DND-41 (cell line): ENCODE results near the gene PCID2.

Source experiments
- CTCF ChIP-seq: IDR thresholded peaks from 2 replicates; pipeline ENCODE4 v1.5.1; 2012; ENCODE audit warnings: borderline replicate concordance, low read length, moderate library complexity, mild to moderate bottlenecking; ENCODE audit not compliant: poor library complexity, severe bottlenecking; ENCODE audit errors: extremely low read depth
- EZH2 ChIP-seq: IDR thresholded peaks from 3 replicates; pipeline ENCODE4 v1.6.1; 2012; ENCODE audit warnings: borderline replicate concordance, low read depth, mild to moderate bottlenecking, moderate library complexity, low read length, inconsistent platforms; ENCODE audit not compliant: severe bottlenecking

GRCh38 chr13:113211774-113212173 lies 3.3 kb upstream of the PCID2 start:
- TF ChIP-seq CTCF (peak; percentile 57), EZH2 (no peak)
